Uterus (tissue), 4 donors: ENCODE measurements around the gene VAC14. TPM values are rescaled to one million over a fixed set of nuclear protein-coding genes. Genes with fewer than 3 reads are reported as not detected.
"Not testable (repeated sequence)": the region's sequence is repeated elsewhere in the genome, so short reads cannot be mapped to it uniquely, and the experiment has no call there.

Experiments used
- DNase-seq, 2 donors: peaks; one replicate each; pipeline ENCODE4 v3.0.0-alpha.2; 2019 to 2020
- H3K27ac ChIP-seq, 2 donors: fragments of 200-600 bp; sonication (generic); 1 replicate in 1 of 2; 2 replicates in 1 of 2; pipeline ENCODE4 v1.5.1; 2016 to 2018
- H3K27me3 ChIP-seq, 2 donors: fragments of 200-600 bp; sonication (generic); one replicate each; pipeline ENCODE4 v1.5.1; 2018 to 2019; ENCODE audit warnings: control low read depth in 1 of 2
- H3K36me3 ChIP-seq, 2 donors: fragments of 200-600 bp; sonication (generic); one replicate each; pipeline ENCODE4 v1.5.1; 2019; ENCODE audit warnings: control low read depth in 1 of 2
- H3K4me1 ChIP-seq, 2 donors: fragments of 200-600 bp; sonication (generic); one replicate each; pipeline ENCODE4 v1.5.1; 2018 to 2019; ENCODE audit warnings: control low read depth in 1 of 2
- H3K4me3 ChIP-seq, 2 donors: fragments of 200-600 bp; sonication (generic); 1 replicate in 1 of 2; 2 replicates in 1 of 2; pipeline ENCODE4 v1.5.1; 2018 to 2019; ENCODE audit warnings: mild to moderate bottlenecking in 1 of 2
- H3K9me3 ChIP-seq, 2 donors: fragments of 200-600 bp; sonication (generic); one replicate each; pipeline ENCODE4 v1.5.1; 2019; ENCODE audit warnings: control low read depth in 1 of 2
- CTCF ChIP-seq, 4 experiments: fragments of 200-600 bp in 2 of 4; fragments of 450-650 bp in 2 of 4; sonication (generic) in 2 of 4; IDR thresholded peaks; one replicate each; pipeline ENCODE4 v1.5.1; 2016 to 2019; ENCODE audit warnings: antibody characterized with exemption in 4 of 4, mild to moderate bottlenecking in 2 of 4, moderate library complexity in 1 of 4
- POLR2A ChIP-seq, 2 donors: fragments of 450-650 bp; IDR thresholded peaks; one replicate each; pipeline ENCODE4 v1.6.1; 2016; ENCODE audit warnings: antibody characterized with exemption in 2 of 2, mild to moderate bottlenecking in 1 of 2, moderate library complexity in 1 of 2
- intact Hi-C: fragments of 100-400 bp; cut with DNase I; formaldehyde crosslinking; loops from one replicate; pipeline ENCODE4 v1.15.1; 2023; ENCODE audit warnings: low total_unique reads
- total RNA-seq, 4 donors: library from RNA; depleted of rRNA in 3 of 4; stranded (reverse); fragments of >200 nt in 3 of 4; gene quantifications; one replicate each; pipeline versions ENCODE4 v1.1.0 to v1.2.4, GENCODE V29; 2014 to 2023
- donor health status: DM: yes; HTN: yes; CAD: no.

Gene VAC14
- total RNA-seq, 4 donors from 2014 or later: 4.7 to 30.6 (median 17.4) TPM

- H3K27me3 ChIP-seq: no peaks in the 10 kb centered on the region
- intact Hi-C loops: loop anchor here (5.0 kb wide), 1 partner anchor 52 kb away; no protein-coding TSS in a partner anchor
- TF ChIP-seq POLR2A (IDR thresholded peaks at IDR 0.05): no peak
- TF ChIP-seq CTCF (IDR thresholded peaks at IDR 0.05): no peak
- H3K36me3 ChIP-seq: no peaks in the 10 kb centered on the region
- no peak for DNase-seq
- H3K4me1 ChIP-seq: peaks cover 23 to 36% of the 10 kb centered on the region in 2 donors
- H3K4me3 ChIP-seq: no peak overlapping the region
- H3K9me3 ChIP-seq: no peaks in the 10 kb centered on the region
- H3K27ac ChIP-seq: peak overlapping the region in 1 of 2 donors; percentile 13
Observed at GRCh38 chr16:70744366-70744765, 56.6 kb downstream of the VAC14 start.

- TF ChIP-seq CTCF (IDR thresholded peaks at IDR 0.05) (no peak), POLR2A (IDR thresholded peaks at IDR 0.05) (no peak)
- H3K4me1 ChIP-seq: peaks cover 22 to 38% of the 10 kb centered on the region in 2 donors
- no peaks in the 10 kb centered on the region for H3K27me3 ChIP-seq
- no peaks in the 10 kb centered on the region for H3K36me3 ChIP-seq
- no peak overlapping the region for H3K4me3 ChIP-seq
- peak overlapping the region in 1 of 2 donors; percentile 13 for H3K27ac ChIP-seq
- H3K9me3 ChIP-seq: no peaks in the 10 kb centered on the region
- intact Hi-C loops: loop anchor here (5.0 kb wide), 1 partner anchor 51 kb away; no protein-coding TSS in a partner anchor
- no peak for DNase-seq
Observed at GRCh38 chr16:70743791-70744190, 57.2 kb downstream of the VAC14 start.

- intact Hi-C loops: loop anchor here (5.0 kb wide), 1 partner anchor 51 kb away; no protein-coding TSS in a partner anchor
- not testable (repeated sequence) for H3K4me3 ChIP-seq, H3K36me3 ChIP-seq, DNase-seq, H3K27me3 ChIP-seq, H3K27ac ChIP-seq, H3K9me3 ChIP-seq
- H3K4me1 ChIP-seq: peaks cover 15 to 42% of the 10 kb centered on the region in 2 donors
Observed at GRCh38 chr16:70742967-70743366, 58.0 kb downstream of the VAC14 start.

- no peaks in the 10 kb centered on the region for H3K36me3 ChIP-seq
- H3K4me1 ChIP-seq: peaks cover 15 to 41% of the 10 kb centered on the region in 2 donors
- intact Hi-C loops: loop anchor here (5.0 kb wide), 1 partner anchor 49 kb away; no protein-coding TSS in a partner anchor
- H3K4me3 ChIP-seq: no peak overlapping the region
- no peaks in the 10 kb centered on the region for H3K27me3 ChIP-seq
- peak overlapping the region; percentile 74 to 77 for H3K27ac ChIP-seq
- no peaks in the 10 kb centered on the region for H3K9me3 ChIP-seq
- no peak for DNase-seq
- TF ChIP-seq POLR2A (IDR thresholded peaks at IDR 0.05) (no peak), CTCF (IDR thresholded peaks at IDR 0.05) (no peak)
Observed at GRCh38 chr16:70741783-70742125, 59.2 kb downstream of the VAC14 start.

- no peaks in the 10 kb centered on the region for H3K27me3 ChIP-seq
- peaks cover 13 to 36% of the 10 kb centered on the region in 2 donors for H3K4me1 ChIP-seq
- H3K36me3 ChIP-seq: no peaks in the 10 kb centered on the region
- peak in 1 of 2 donors; percentile 70 for DNase-seq
- intact Hi-C loops: loop anchor here (5.0 kb wide), 1 partner anchor 49 kb away; no protein-coding TSS in a partner anchor
- no peak overlapping the region for H3K4me3 ChIP-seq
- peak overlapping the region; percentile 74 to 77 for H3K27ac ChIP-seq
- no peaks in the 10 kb centered on the region for H3K9me3 ChIP-seq
- TF ChIP-seq CTCF (IDR thresholded peaks at IDR 0.05) (no peak), POLR2A (IDR thresholded peaks at IDR 0.05) (no peak)
Observed at GRCh38 chr16:70740914-70741782, 59.8 kb downstream of the VAC14 start.
